Forelimb muscle (tissue), 1 donor: ENCODE results near the gene UMODL1. TPM values are rescaled to one million over a fixed set of nuclear protein-coding genes. Genes with fewer than 3 reads are reported as not detected.

Experiments used
- DNase-seq: peaks from one replicate; pipeline ENCODE4 v3.0.0-alpha.2; 2013; ENCODE audit warnings: low read depth
- polyA plus RNA-seq: library from polyadenylated mRNA; unstranded; fragments of 120-200 nt; gene quantifications from one replicate; pipeline ENCODE4 v1.2.1, GENCODE V29; 2013; ENCODE audit not compliant: insufficient read length

UMODL1 gene
- polyA plus RNA-seq, 1 donor: not detected

DNA sequence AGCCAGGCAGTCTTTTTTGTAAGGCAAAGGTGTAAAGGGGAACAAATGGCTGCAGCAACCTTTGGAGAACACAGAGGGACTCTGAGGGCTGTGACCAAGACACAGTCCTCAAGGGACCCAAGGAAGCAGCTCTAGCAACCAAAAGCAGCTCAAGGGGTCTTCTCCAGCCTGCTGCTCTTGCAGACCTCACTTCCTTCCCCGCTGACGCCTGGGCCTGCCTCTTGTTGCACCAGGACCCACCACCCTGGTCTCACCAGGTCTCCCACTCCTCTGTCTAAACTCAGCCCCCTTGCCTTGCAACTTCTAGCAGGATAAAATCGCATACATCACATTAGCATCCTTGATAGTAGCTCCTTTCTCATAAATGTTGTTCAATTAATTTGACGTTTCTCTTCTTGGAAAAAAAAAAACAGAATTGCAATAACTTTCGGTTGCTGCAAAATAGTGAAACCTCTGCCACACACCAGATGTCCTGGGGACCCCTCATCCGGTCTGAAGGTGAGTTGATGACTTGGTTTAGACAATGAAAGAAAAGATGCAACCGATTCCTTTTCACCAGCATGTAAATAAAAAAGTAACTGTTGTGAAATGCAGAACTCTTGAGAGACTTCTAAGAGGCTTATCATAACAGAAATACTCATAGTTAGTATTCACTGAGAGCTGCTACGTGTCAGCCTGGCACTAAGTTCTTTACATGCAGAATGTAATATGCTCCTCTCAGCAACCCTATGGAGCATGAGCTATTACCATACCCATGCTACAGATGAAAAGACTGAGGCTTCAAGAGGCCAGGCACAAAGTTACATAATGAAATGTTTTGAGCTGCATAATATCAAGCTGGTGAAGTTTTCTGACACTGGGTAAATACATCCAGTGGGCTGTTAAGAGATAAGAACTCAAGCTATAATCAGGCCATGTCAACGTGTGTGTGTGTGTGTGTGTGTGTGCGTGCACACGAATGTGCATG is 58.5 kb downstream of the UMODL1 start:
- DNase-seq: no peak

DNA sequence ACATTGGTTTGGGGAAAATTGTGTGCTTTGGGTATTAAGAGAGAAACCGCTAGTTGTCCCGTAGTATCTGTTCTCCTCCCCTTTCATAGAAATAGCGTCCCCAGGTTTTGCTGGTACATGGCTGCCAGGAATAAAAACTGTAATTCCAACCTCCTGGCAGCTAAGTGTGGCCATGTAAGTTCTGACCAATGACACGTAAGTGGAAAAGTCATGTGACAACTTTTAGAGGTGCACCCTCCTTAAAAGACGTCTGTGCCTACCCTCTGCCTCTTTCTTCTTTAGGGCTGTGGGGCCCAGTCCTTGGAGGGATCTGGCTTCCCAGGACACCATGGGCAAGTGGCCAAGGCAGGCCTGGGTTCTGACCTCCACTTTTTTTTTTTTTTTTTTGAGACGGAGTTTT is 59.3 kb downstream of the UMODL1 start:
- no peak for DNase-seq

DNA sequence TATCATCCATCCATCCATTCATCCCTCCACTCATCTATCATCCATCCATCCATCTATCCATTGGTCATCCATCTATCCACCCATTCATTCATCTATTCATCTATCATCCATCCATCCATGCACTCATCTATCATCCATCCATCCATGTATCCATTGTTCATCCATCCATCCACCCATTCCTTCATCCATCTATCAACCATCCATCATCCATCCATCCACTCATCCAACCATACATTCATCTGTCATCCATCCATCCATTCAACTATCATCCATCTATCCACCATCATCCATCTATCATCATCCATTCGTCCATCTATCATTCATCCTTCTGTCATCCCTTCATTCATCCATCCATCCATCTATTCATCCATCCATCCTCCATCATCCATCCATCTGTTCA is 61.1 kb downstream of the UMODL1 start:
- no peak for DNase-seq

DNA sequence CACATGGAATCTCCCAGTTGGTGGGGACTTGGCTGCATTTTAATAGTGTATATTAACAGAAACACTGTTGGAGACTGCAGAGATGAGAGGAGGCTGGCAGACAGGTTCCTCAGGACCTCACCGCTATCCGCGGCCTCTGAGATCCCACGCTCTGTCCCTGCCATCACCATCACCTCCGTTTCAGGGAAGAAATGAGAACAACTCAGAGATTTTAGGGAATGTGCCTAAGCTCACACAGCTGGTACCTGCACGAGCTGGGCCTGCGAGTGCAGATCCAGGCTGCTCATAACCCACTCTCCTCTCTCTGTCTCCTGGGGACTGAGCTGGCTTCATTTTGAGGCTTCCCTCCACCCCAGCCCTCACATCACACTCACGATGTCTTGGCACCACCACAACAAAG is 62.0 kb downstream of the UMODL1 start:
- no peak for DNase-seq

DNA sequence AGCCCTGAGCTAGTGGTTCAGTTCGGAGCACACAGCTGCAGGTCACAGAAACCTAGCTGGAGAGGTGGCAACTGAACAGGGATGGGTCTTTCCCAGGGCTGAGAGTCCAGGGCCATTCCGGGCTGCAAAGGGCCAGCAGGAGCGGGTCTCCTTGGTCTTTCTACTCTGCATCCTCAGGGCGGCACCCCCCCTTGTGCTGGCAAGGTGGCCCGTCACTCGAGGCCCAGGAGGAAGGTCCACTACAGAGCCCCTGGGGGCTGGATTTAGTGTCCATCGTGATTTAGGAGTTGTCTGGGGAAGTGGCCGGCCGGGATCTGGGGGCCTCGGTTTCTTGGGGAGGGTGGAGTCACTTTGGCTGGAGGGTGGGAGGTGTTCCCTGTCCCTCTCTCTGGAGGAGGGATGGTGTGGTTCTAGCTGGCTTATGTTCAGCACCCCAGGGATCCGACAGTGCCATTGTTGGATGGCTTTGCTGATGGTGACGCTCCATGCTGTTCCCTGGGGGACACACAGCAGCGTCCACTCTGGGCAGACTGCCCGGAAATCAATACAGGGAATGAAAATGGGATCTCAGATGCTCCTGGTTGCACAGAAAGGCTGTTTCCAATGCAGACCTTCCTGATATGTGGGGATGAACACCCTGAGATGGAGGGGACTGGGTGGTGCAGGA is 64.4 kb downstream of the UMODL1 start:
- DNase-seq: no peak

DNA sequence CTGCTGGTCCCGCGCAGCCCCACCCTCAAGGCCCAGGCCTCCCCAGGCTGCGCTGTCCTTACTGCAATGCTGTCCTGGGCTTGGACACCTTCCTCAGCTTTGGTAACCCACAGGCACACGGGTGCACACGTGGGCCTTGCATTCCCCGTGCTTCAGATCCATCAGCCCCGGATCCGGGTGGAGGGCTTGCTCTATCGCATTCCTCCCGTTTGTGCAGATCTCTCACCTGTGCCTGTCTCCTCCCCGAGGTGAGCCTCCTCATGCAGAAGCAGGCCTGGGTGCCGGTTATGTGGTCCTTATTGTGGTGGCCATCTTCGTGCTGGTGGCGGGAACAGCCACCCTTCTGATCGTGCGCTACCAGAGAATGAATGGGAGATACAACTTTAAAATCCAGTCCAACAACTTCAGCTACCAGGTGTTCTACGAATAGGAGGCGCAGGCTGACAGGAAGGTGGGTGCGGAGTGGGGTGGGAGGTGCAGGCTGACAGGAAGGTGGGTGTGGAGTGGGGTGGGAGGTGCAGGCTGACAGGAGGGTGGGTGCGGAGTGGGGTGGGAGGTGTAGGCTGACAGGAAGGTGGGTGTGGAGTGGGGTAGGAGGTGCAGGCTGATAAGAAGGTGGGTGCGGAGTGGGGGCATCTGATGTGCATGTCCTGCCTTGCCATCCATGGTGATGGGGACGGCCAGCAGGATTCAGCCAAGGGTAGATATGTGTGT is 66.2 kb downstream of the UMODL1 start:
- no peak for DNase-seq

DNA sequence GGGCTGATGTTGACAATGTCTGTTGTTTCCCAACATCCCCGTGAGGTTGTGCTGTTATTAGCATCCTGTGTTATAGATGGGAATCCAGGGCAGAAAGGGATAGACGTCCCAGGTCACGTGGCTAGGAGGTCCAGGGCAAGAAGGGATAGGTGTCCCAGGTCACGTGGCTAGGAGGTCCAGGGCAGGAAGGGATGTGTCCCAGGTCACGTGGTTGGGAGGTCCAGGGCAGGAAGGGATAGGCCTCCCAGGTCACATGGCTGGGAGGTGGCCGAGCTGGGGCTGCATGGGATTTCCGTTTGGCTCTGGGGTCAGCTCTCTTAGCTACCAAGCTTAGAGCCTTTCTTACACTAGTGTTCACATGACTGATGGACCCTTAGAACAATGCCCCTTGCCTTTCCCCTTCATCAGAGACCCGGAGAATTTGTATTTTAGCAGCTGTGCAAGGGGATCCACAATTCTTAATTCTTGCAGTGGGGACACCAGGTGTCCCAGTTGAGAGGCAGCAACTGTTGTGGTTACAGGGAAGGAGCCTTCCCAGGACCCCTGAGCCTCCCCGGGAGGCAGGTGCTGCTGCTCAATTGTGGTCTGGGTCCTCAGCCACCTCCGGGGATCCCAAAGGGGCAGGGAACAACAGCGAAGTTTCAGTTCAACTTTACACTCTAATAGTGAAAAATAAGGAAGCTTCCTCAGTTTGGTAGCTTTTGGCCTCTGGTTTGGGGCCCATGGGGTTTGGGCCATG is 69.2 kb downstream of the UMODL1 start:
- no peak for DNase-seq

DNA sequence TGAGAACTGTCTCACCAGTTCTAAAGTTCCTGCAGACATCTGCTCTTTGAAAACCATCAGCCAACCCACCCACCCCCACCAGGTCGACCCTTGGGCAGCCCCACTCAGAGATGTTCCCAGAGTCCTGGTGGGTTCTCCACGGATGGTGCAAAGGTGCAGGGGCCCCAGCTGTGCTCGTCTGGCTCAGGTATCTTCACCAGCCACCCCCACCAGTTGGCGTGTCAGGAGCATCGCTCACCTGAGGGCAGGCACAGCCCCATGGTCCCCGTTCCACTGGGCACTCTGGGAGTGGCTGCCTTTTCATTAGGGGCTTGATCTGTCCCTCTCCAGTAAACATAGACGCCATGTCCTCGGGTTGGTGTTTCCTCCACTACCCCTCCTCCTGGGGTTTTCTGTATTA is 70.5 kb downstream of the UMODL1 start:
- no peak for DNase-seq

DNA sequence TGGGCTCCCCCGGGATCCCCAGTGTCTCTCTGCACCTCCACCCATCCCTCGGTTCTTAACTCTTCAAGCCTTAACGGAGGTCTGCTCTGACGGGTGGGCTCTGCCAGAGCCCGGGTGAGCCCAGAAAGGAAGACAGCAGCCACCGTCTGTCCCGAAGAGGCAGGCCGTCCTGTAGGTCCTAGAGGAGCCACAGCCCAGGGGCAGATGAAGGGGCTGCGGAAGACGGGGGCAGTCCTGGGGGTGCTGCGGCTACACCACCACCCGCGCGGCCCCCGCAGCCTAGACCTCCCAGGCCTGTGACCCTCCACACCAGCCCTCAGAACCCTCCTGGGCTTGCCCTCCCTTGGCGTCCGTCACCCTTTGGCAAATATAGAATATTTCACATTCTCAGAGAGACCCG is 71.0 kb downstream of the UMODL1 start:
- no peak for DNase-seq

DNA sequence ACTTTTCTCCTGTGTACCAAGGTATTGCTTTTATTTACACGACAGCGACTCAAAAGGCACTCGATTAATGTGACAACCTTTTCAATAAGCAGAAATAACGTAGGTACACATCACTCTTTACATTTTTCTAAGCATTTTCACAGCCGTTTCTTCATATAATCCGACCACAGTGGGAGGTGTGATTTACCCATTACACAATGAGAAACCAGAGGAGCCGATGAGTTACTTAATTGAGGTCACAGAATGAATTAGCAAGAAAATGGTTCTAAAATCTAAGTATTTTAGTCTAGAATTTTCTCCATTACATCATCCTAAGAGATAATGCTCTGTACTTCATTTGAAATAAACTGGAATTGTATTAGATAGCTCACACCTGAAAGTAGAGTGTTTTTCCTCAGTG is 71.5 kb downstream of the UMODL1 start:
- no peak for DNase-seq

DNA sequence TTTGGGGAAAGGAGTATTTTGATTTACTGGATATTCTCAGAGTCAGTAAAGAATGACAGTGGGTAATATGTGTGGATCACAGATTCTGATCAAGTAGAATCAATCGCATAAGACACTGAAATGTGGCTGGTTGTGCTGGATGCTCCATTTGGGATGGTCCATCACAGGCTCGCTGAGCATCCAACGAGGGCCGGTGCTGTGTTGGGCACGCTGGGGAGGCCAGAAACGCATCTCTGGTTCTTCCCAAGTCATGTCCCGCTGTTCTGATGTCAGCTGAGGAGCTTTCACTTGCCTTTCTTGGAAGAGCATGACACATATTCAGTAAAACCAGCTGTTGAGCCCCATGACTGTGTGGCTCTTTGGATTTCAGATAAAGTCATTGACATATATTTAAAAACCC is 72.0 kb downstream of the UMODL1 start:
- DNase-seq: no peak

DNA sequence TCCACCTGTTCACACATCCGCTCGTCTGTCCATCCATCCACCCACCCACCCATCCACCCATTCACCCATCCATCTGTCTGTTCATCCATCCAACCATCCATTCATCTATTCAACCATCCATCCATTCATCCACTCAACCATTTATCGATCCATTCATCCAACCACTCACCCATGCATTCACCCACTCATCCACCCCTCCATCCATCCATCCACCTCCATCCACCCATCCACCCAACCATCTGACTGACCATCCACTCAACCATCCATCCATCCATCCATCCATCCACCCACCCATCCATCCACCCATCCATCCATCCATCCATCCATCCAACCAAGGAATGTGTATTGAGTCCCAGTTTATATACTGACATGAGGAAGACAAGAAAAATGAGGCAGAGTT is 73.1 kb downstream of the UMODL1 start:
- no peak for DNase-seq

DNA sequence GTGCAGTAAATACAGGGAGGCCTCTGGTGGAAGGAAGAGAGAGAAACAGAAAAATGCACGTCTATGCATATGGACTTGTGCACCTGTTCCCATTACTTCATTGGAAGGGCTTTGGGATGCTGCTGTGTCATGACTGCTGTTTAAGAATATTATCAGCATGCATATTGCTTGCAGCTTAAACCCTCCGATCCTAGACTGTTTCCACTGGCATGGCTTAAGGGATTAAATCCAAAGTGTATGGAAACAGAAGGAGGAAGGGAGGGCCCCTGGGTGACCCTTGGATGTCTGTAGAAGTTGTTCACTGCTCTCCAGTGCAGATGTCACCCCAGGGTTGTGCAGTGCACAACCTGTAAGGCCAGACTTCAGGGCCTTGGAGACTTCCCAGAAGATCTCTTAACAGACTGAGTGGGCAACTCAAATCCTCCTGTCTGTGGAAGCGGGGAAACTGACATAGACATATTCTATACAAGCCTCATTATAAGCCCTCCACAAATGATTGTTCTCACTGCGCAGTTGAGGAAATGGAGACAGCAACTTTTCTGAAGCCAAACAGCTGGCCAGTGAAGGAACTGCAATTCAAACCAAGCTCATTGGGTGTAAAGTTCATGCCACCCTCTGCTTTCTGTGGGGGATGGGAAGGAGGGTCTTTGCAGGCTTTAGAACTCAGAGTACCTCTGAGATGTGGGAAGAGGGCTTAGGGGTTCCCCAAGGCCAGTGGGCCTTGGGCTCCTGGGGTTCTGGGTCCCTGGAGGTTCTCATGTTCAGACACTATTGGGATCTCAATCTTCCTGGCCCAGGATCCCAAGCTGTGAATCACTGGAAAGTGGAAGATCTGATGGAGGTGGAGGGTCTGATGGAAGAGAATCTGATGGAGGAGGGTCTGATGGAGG is 73.8 kb downstream of the UMODL1 start:
- DNase-seq: no peak

DNA sequence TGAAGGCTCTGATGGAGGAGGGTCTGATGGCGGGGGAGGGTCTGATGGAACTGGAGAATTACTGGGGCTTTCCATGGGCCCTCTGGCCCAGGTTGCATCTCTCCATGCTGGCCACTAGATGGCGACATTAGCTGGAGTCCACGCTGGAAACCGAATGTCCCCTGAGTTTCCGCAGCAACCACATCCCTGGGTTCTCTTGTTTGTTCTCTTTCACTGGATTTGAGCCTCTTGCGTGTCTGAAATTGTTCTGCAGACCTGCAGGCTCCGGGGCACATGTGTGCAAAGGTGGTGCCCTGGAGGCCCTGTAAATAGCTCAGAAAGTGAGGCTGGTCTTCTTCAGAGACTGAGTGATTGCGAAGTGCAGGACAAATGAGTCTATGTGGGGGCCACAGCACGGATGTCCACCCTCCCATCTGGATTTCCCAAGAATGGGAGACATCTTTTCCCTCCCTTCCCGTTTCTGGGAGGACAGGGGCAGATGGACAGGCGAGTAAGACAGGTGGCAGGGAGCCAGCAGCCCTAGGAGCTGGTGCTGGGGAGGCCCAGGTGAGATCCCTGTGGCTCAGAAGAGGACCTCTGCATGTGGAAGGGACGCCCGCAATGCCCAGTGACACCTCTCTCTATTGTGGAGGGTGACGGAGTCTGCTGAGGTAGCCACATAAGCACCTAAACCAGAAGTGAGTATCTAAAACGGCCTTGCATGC is 74.6 kb downstream of the UMODL1 start:
- DNase-seq: peak; percentile 41

DNA sequence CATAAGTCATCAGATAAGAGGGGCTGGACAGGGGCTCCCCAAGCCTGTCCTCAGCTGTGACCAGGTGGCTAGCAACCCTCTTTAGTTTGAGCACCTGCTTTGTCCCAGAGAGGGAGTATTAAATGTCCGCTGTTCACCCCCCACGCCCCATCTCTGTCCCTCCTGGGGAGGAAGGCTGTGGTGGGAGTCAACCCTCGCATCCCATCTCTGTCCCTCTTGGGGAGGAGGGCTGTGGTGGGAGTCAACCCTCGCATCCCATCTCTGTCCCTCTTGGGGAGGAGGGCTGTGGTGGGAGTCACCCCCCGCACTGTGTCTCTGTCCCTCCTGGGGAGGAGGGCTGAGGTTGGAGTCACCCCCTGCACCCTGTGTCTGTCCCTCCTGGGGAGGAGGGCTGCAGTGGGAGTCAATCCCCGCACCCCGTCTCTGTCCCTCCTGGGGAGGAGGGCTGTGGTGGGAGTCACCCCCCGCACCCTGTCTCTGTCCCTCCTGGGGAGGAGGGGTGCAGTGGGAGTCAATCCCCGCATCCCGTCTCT is 75.2 kb downstream of the UMODL1 start:
- no peak for DNase-seq

DNA sequence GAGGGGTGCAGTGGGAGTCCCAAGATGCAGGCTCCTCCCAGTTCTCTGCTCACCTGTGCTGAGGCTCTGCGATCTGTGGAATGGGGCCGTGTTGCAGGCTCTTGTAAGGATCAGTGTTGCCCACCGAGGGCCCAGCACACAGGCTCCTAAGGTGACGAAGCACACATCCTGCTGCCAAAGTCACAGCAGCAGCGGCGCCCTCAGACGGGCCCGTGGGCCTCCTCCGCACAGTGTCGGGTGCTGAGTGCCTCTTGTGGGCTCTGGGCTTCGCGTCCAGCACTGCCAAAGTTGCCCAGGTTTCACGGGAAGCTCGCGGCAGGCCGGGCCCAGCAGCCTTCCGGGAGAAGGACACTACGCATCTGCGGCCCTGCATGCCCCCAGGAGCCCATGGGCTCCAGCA is 75.7 kb downstream of the UMODL1 start:
- DNase-seq: no peak

DNA sequence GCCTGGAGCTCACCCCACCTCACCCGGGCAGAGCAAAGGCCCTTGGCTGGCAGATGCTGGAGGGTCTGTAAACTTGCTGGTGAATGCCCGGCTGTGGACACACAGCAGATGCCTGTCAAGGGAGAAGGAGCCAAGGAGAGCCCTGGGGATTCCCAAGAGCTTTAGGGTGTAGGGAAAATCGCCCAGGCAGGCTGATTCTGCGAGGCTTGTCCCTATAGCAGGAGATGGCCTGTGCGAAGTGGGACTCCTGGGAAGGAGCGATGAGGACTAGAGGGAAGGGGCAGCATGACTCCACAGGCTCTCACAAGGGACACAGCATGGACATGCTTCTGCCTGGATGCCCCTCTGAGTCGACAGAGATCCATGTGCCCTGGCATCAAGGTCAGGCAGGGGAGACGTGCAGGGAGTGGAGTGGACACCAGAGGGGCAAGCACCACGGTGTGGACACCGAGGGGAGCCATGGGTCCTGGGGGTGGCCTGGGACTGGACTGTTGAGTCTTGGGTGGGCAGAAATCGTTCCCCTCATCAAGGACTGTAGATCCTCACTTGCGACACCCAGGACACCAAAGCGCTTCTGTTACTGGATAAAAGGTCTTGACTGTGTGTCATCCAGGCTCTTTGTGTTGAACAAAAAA is 76.4 kb downstream of the UMODL1 start:
- no peak for DNase-seq

DNA sequence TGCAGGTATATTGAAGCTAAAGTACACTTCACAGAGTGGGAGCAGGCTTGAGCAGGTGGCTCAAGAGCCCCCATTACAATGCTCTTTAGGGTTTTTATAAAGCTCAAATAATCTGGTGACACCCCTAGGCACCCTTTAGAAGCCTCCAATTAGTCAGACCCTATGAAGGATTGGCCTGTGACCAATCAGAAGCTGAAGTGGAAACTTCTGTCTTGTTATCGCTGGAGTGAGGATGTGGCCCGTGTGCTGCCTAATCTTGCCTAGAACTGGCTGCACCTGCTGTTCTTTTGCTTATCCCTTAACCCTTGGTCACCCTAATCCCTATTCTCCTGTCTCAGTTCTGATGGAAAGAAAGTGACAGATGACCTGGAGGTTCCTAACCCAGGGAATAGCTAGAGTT is 77.0 kb downstream of the UMODL1 start:
- no peak for DNase-seq

DNA sequence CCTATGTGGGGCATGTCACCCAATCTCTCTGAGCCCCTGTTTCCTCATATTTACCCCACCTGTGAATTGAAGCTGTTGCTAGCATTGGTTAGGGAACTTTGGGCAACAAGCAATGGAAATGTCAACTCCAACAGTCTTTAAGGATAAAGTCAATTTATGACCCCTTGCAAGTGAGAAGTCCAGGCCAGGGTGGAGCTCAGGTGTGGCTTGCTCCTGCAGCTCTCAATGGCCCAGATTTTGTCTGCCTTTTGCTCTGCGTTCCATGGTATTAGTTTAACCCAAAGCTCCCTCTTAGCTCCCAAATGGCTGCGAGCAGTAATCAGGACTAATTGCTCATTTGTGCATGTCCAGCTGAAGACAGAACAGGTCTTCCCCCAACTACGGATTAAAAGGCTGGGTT is 77.5 kb downstream of the UMODL1 start:
- no peak for DNase-seq
